ENCODE data around the gene ATF1. TPM values are rescaled to one million over a fixed set of nuclear protein-coding genes. Genes with fewer than 3 reads are reported as not detected.

ATF1 gene
- total RNA-seq, 2 donors from 2014 or later: 27.5 to 35.7 TPM

- TF ChIP-seq CTCF (conservative IDR thresholded peaks at IDR 0.05): no peak
- Mint-ChIP-seq H3K4me3 (no peak overlapping the region), H3K4me1 (no peaks in the 10 kb centered on the region), H3K9me3 (no peaks in the 10 kb centered on the region), H3K27ac (no peak overlapping the region), H3K36me3 (ENCODE audit: low read depth) (peaks cover 75% of the 10 kb centered on the region), H3K27me3 (ENCODE audit: insufficient read depth) (no peaks in the 10 kb centered on the region)
- Histone ChIP-seq H3K9ac (ENCODE audit: extremely low read depth, low read length, poor library complexity, severe bottlenecking) (no peak overlapping the region), H3K27me3 (ENCODE audit: control insufficient read depth, insufficient read depth, low read length, poor library complexity, severe bottlenecking) (no peaks in the 10 kb centered on the region), H3K36me3 (ENCODE audit: control insufficient read depth, insufficient read depth, low read length) (peaks cover 79% of the 10 kb centered on the region), H3K27ac (ENCODE audit: low read depth, low read length) (no peak overlapping the region), H3K4me3 (ENCODE audit: low read length) (no peak overlapping the region), H3K4me1 (ENCODE audit: control insufficient read depth, insufficient read depth, low read length) (no peaks in the 10 kb centered on the region), H3K9me3 (ENCODE audit: control insufficient read depth, low read length) (no peaks in the 10 kb centered on the region)
- WGBS, 2 experiments (ENCODE audit: insufficient coverage in 1 of 2, insufficient read length in 1 of 2): 90 to 100% methylated on average over 4 of the region's 5 CpGs
- DNase-seq: no peak
These were observed 38.6 kb upstream of the ATF1 start for GRCh38 chr12:50725011-50725942.

- H3K9me3 ChIP-seq (ENCODE audit: control insufficient read depth, low read length): no peaks in the 10 kb centered on the region
- H3K9ac ChIP-seq (ENCODE audit: extremely low read depth, low read length, poor library complexity, severe bottlenecking): no peak overlapping the region
- Mint-ChIP-seq H3K9me3 (no peaks in the 10 kb centered on the region), H3K4me1 (no peaks in the 10 kb centered on the region), H3K27ac (no peak overlapping the region), H3K36me3 (ENCODE audit: low read depth) (peaks cover 68% of the 10 kb centered on the region), H3K27me3 (ENCODE audit: insufficient read depth) (no peaks in the 10 kb centered on the region), H3K4me3 (no peak overlapping the region)
- H3K4me3 ChIP-seq (ENCODE audit: low read length): no peak overlapping the region
- H3K27ac ChIP-seq (ENCODE audit: low read depth, low read length): no peak overlapping the region
- WGBS, 2 experiments (ENCODE audit: insufficient coverage in 1 of 2, insufficient read length in 1 of 2): 90 to 92% methylated on average over 2 of the region's 2 CpGs
- H3K27me3 ChIP-seq (ENCODE audit: control insufficient read depth, insufficient read depth, low read length, poor library complexity, severe bottlenecking): no peaks in the 10 kb centered on the region
- no peaks in the 10 kb centered on the region for H3K4me1 ChIP-seq (ENCODE audit: control insufficient read depth, insufficient read depth, low read length)
- peaks cover 85% of the 10 kb centered on the region for H3K36me3 ChIP-seq (ENCODE audit: control insufficient read depth, insufficient read depth, low read length)
- DNase-seq: no peak
- TF ChIP-seq CTCF (conservative IDR thresholded peaks at IDR 0.05): no peak
These were observed 36.4 kb upstream of the ATF1 start for GRCh38 chr12:50727466-50727865.

GRCh38 chr12:50728417-50728816, 35.5 kb upstream of the ATF1 start:
- H3K4me3 ChIP-seq (ENCODE audit: low read length): no peak overlapping the region
- peaks cover 62% of the 10 kb centered on the region for H3K36me3 Mint-ChIP-seq (ENCODE audit: low read depth)
- H3K4me1 Mint-ChIP-seq: no peaks in the 10 kb centered on the region
- H3K9me3 Mint-ChIP-seq: no peaks in the 10 kb centered on the region
- no peaks in the 10 kb centered on the region for H3K4me1 ChIP-seq (ENCODE audit: control insufficient read depth, insufficient read depth, low read length)
- no peaks in the 10 kb centered on the region for H3K9me3 ChIP-seq (ENCODE audit: control insufficient read depth, low read length)
- H3K27me3 ChIP-seq (ENCODE audit: control insufficient read depth, insufficient read depth, low read length, poor library complexity, severe bottlenecking): no peaks in the 10 kb centered on the region
- H3K4me3 Mint-ChIP-seq: no peak overlapping the region
- TF ChIP-seq CTCF (conservative IDR thresholded peaks at IDR 0.05): no peak
- H3K9ac ChIP-seq (ENCODE audit: extremely low read depth, low read length, poor library complexity, severe bottlenecking): no peak overlapping the region
- no peak overlapping the region for H3K27ac Mint-ChIP-seq
- peaks cover 80% of the 10 kb centered on the region for H3K36me3 ChIP-seq (ENCODE audit: control insufficient read depth, insufficient read depth, low read length)
- H3K27ac ChIP-seq (ENCODE audit: low read depth, low read length): no peak overlapping the region
- 97% methylated on average over 5 to 7 of the region's 7 CpGs for WGBS, 2 experiments (ENCODE audit: insufficient coverage in 1 of 2, insufficient read length in 1 of 2)
- no peaks in the 10 kb centered on the region for H3K27me3 Mint-ChIP-seq (ENCODE audit: insufficient read depth)
- DNase-seq: no peak

Measured in endodermal cell (in vitro differentiated cells).